T-helper 1 cell (primary cell): ENCODE data around the gene DAPK1.
"Not testable (repeated sequence)": the region's sequence is repeated elsewhere in the genome, so short reads cannot be mapped to it uniquely, and the experiment has no call there.

ENCODE experiments used
- DNase-seq, 5 donors: peaks; one replicate each; pipeline ENCODE4 v3.0.0-alpha.2; 2012 to 2020

The DAPK1 gene

GRCh38 chr9:87546704-87547103, 49.0 kb downstream of the DAPK1 start:
- no peak for DNase-seq

GRCh38 chr9:87547671-87548081, 50.0 kb downstream of the DAPK1 start:
- DNase-seq: no peak

GRCh38 chr9:87548159-87548558, 50.5 kb downstream of the DAPK1 start:
- no peak for DNase-seq

- DNase-seq: not testable (repeated sequence)
Observed at GRCh38 chr9:87549088-87549487, 51.4 kb downstream of the DAPK1 start.

- DNase-seq: no peak
Observed at GRCh38 chr9:87549791-87550190, 52.1 kb downstream of the DAPK1 start.

GRCh38 chr9:87550253-87550954, 52.7 kb downstream of the DAPK1 start:
- no peak for DNase-seq

- DNase-seq: no peak
Observed at GRCh38 chr9:87551772-87552217, 54.1 kb downstream of the DAPK1 start.

GRCh38 chr9:87554171-87554910, 56.7 kb downstream of the DAPK1 start:
- DNase-seq: no peak

GRCh38 chr9:87554976-87555375, 57.3 kb downstream of the DAPK1 start:
- no peak for DNase-seq

GRCh38 chr9:87556039-87556438, 58.4 kb downstream of the DAPK1 start:
- DNase-seq: no peak

GRCh38 chr9:87556821-87557220, 59.2 kb downstream of the DAPK1 start:
- no peak for DNase-seq

GRCh38 chr9:87557996-87558395, 60.3 kb downstream of the DAPK1 start:
- DNase-seq: no peak

- no peak for DNase-seq
Observed at GRCh38 chr9:87558606-87559190, 61.0 kb downstream of the DAPK1 start.

GRCh38 chr9:87562062-87562461, 64.4 kb downstream of the DAPK1 start:
- DNase-seq: no peak

GRCh38 chr9:87562530-87563170, 65.0 kb downstream of the DAPK1 start:
- no peak for DNase-seq

GRCh38 chr9:87564111-87564510, 66.4 kb downstream of the DAPK1 start:
- no peak for DNase-seq

GRCh38 chr9:87564791-87565241, 67.1 kb downstream of the DAPK1 start:
- DNase-seq: no peak

- no peak for DNase-seq
Observed at GRCh38 chr9:87567001-87567400, 69.3 kb downstream of the DAPK1 start.

- no peak for DNase-seq
Observed at GRCh38 chr9:87567571-87567970, 69.9 kb downstream of the DAPK1 start.

- no peak for DNase-seq
Observed at GRCh38 chr9:87567983-87568382, 70.3 kb downstream of the DAPK1 start.

GRCh38 chr9:87568401-87568800, 70.7 kb downstream of the DAPK1 start:
- DNase-seq: no peak

GRCh38 chr9:87569008-87569509, 71.4 kb downstream of the DAPK1 start:
- DNase-seq: no peak

GRCh38 chr9:87569518-87569917, 71.9 kb downstream of the DAPK1 start:
- no peak for DNase-seq
